K562 (cell line): Measurements from ENCODE around the gene CELSR1. TPM values are rescaled to one million over a fixed set of nuclear protein-coding genes. Genes with fewer than 3 reads are reported as not detected.
A peak's percentile ranks its signal among the peaks of the same experiment; 100 is the strongest.

Source experiments
- ATAC-seq: fragments of 200-7000 bp; cut with Tn5 transposase; 3 replicates; pipeline ENCODE4 v1.9.1; 2020; ENCODE audit warnings: moderate library complexity
- BruUV-seq: library from RNA; stranded (reverse); fragments of 400-500 nt; replicated peaks from 2 replicates; lab custom pipeline; 2021; lab: Mats Ljungman, UMichigan
- CTCF ChIA-PET: fragments of 300-600 bp; formaldehyde crosslinking; extraction: SDS; loops from one replicate; lab custom pipeline; 2021; ENCODE audit warnings: low intra/inter-chr PET ratio; lab: Yijun Ruan, JAX
- POLR2A ChIA-PET: fragments of 300-600, 350-650 bp; sonication (Branson Sonifier 250); formaldehyde crosslinking; extraction: SDS; loops from one replicate; lab custom pipeline; 2021; ENCODE audit warnings: antibody characterized with exemption, inconsistent platforms; lab: Yijun Ruan, JAX
- DNase-seq, 4 experiments: peaks; one replicate each; pipeline versions ENCODE4 v3.0.0 to v3.0.0-alpha.2; 2011 to 2018; ENCODE audit warnings: low spot score in 3 of 4, mixed read lengths in 3 of 4; ENCODE audit errors: extremely low read depth in 1 of 4
- FAIRE-seq: peaks from 2 replicates; lab custom pipeline; 2011; peaks lifted over from hg19 to GRCh38; lab: Jason Lieb, UNC
- H2AFZ ChIP-seq: 2 replicates; pipeline ENCODE4 v1.6.0; 2011; ENCODE audit warnings: low read depth, low read length, control low read depth, inconsistent platforms
- H3K27ac ChIP-seq: fragments of 200-600 bp; 3 replicates; pipeline ENCODE4 v1.8.0; 2011; ENCODE audit warnings: low read depth, mild to moderate bottlenecking, control low read depth, inconsistent platforms, low read length, moderate library complexity, mixed read lengths; ENCODE audit errors: extremely low read depth
- H3K27me3 ChIP-seq, 2 experiments: fragments of 300-600 bp in 1 of 2; 2 replicates in 1 of 2; 3 replicates in 1 of 2; pipeline versions ENCODE4 v1.6.0 to v1.8.0; 2011; ENCODE audit warnings: inconsistent platforms in 2 of 2, low read length in 2 of 2, mild to moderate bottlenecking in 1 of 2, mixed read lengths in 1 of 2, moderate library complexity in 1 of 2; ENCODE audit not compliant: control insufficient read depth in 2 of 2, insufficient read depth in 2 of 2
- H3K36me3 ChIP-seq: fragments of 300-600 bp; 3 replicates; pipeline ENCODE4 v1.8.0; 2011; ENCODE audit warnings: mild to moderate bottlenecking, low read length, inconsistent platforms; ENCODE audit not compliant: control insufficient read depth, insufficient read depth
- H3K4me1 ChIP-seq, 2 experiments: fragments of 200-600 bp in 1 of 2; replicated peaks in 1 of 2; 2 replicates in 1 of 2; 3 replicates in 1 of 2; pipeline versions ENCODE4 v1.5.1 to v1.8.0; 2011; ENCODE audit warnings: inconsistent platforms in 2 of 2, low read length in 2 of 2, mild to moderate bottlenecking in 1 of 2, mixed read lengths in 1 of 2, moderate library complexity in 1 of 2; ENCODE audit not compliant: control insufficient read depth in 2 of 2, insufficient read depth in 2 of 2
- H3K4me2 ChIP-seq: 2 replicates; pipeline ENCODE4 v1.6.1; 2011; ENCODE audit warnings: low read length, control low read depth, inconsistent platforms, mixed read lengths; ENCODE audit not compliant: insufficient read depth
- H3K4me3 ChIP-seq: fragments of 200-600 bp; sonication (generic), shearing (Covaris generic); 2 replicates; pipeline ENCODE4 v1.5.1; 2016; ENCODE audit warnings: control low read depth, inconsistent platforms
- H3K79me2 ChIP-seq: fragments of 200-600 bp; 3 replicates; pipeline ENCODE4 v1.8.0; 2011; ENCODE audit warnings: low read length, inconsistent platforms; ENCODE audit not compliant: control insufficient read depth, insufficient read depth
- H3K9ac ChIP-seq, 2 experiments: 2 replicates each; pipeline versions ENCODE4 v1.6.0 to v1.6.1; 2011; ENCODE audit warnings: low read depth in 2 of 2, low read length in 2 of 2, control low read depth in 1 of 2, inconsistent platforms in 1 of 2, mild to moderate bottlenecking in 1 of 2, mixed read lengths in 1 of 2; ENCODE audit not compliant: insufficient read depth in 1 of 2
- H3K9me1 ChIP-seq: one replicate; pipeline ENCODE4 v1.6.0; 2011; ENCODE audit warnings: inconsistent platforms, mild to moderate bottlenecking, low read length, moderate library complexity; ENCODE audit not compliant: control insufficient read depth, insufficient read depth
- H3K9me3 ChIP-seq: replicated peaks from 2 replicates; pipeline ENCODE4 v1.5.1; 2011; ENCODE audit warnings: low read depth, low read length, inconsistent platforms; ENCODE audit not compliant: control insufficient read depth, insufficient read depth
- H4K20me1 ChIP-seq: replicated peaks from 2 replicates; pipeline ENCODE4 v1.6.1; 2011; ENCODE audit warnings: low read length, inconsistent platforms, mixed read lengths; ENCODE audit not compliant: control insufficient read depth, insufficient read depth
- GATA2 ChIP-seq: sonication (generic); formaldehyde crosslinking; IDR thresholded peaks from 2 replicates; pipeline ENCODE4 v1.4.0; 2020; ENCODE audit warnings: mild to moderate bottlenecking, missing genetic modification reagents
- MITF ChIP-seq: IDR thresholded peaks from 2 replicates; pipeline ENCODE4 v1.6.1; 2014; ENCODE audit warnings: antibody characterized with exemption
- SMAD3 ChIP-seq: fragments of 450-650 bp; formaldehyde crosslinking; conservative IDR thresholded peaks from 2 replicates; pipeline ENCODE4 v1.4.0; 2020; ENCODE audit warnings: mild to moderate bottlenecking
- WGBS: fragments of 100-300 bp; shearing (Covaris generic); methylation state at CpG from one replicate; pipeline ENCODE4 v1.1.6; 2016; ENCODE audit warnings: low coverage, mixed read lengths; ENCODE audit not compliant: insufficient coverage; ENCODE audit errors: missing lambda C conversion rate; 5-methylcytosine and 5-hydroxymethylcytosine counted together
- in situ Hi-C: fragments of 300-500 bp; cut with MboI; formaldehyde crosslinking; loops from 4 replicates; pipeline ENCODE4 v1.15.0; 2018; ENCODE audit warnings: inconsistent platforms, mixed read lengths
- intact Hi-C: fragments of 100-400 bp; cut with micrococcal nuclease; formaldehyde crosslinking; loops from 2 replicates; pipeline ENCODE4 v1.14.2; 2022
- polyA plus RNA-seq, 8 experiments: library from polyadenylated mRNA; depleted of rRNA in 4 of 8; stranded (reverse) in 5 of 8; unstranded in 3 of 8; fragments of >200 nt; fragmentation: Nextera tagmentation in 2 of 8; fragmentation: Illumina TruSeq in 1 of 8; extraction: Ambion mirVana in 2 of 8; extraction: Trizol in 1 of 8; gene quantifications; 2 replicates each; pipeline versions ENCODE4 v1.2.1 to v1.2.3, GENCODE V29; 2011 to 2014; ENCODE audit warnings: inconsistent platforms in 1 of 8, missing spikeins in 1 of 8
- total RNA-seq, 7 experiments: library from RNA; depleted of rRNA in 6 of 7; stranded (reverse); fragments of >200 nt in 6 of 7; fragmentation: Illumina TruSeq in 2 of 7; extraction: Trizol in 2 of 7; gene quantifications; 2 replicates each; pipeline versions ENCODE4 v1.2.1 to v1.2.3, GENCODE V29; 2011 to 2021; ENCODE audit warnings: low replicate concordance in 1 of 7
- TF ChIP-seq, protein P1 (sequence below), 2 experiments: IDR thresholded peaks; 2 replicates each; pipeline ENCODE4 v1.6.1; 2011; ENCODE audit warnings: borderline replicate concordance in 1 of 2, control low read depth in 1 of 2, low read depth in 1 of 2, low read length in 1 of 2, mild to moderate bottlenecking in 1 of 2, mixed read lengths in 1 of 2, moderate library complexity in 1 of 2; ENCODE audit not compliant: insufficient read depth in 1 of 2, insufficient read length in 1 of 2, poor library complexity in 1 of 2, severe bottlenecking in 1 of 2; ENCODE audit errors: extremely low read depth in 1 of 2

Gene CELSR1
- total and polyA plus RNA-seq, 9 of the 15 experiments (the other 6 are each of a cell fraction or from before 2014, with no cell fraction given), result under 0.01 to 0.09 TPM; not detected in 7

DNA sequence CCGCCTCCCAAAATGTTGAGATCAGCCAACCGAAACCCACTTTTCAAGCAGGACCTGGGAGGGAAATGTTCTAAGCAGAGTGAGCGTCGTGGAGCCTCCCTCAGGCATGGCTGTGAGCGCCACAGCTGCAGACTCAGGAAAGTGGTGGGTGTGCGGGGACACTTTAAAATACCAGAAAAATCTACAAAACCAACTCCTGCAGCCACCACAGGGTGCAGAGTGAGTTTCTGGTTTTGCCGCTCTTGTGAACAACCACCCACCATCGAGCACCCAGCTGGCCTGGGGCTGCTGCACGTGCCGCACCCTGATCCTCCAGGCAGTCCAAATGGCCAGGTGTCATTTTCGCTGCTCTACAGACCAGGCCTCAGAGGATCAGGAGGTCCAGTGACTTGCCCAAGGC lies 46.9 kb downstream of the CELSR1 start:
- no peaks in the 10 kb centered on the region for H3K36me3 ChIP-seq
- H4K20me1 ChIP-seq, result no peaks in the 10 kb centered on the region
- no peak for FAIRE-seq
- no peaks in the 10 kb centered on the region for H3K79me2 ChIP-seq
- no peak overlapping the region for H3K4me3 ChIP-seq
- no peaks in the 10 kb centered on the region for H3K9me3 ChIP-seq
- CTCF ChIA-PET, result no interaction called here
- BruUV-seq, result no TSS peak
- H2AFZ ChIP-seq, result no peak overlapping the region
- TF ChIP-seq SMAD3 (CRISPR knock-in tag) (no peak), GATA2 (no peak), MITF (no peak)
- TF ChIP-seq, protein P1, sequence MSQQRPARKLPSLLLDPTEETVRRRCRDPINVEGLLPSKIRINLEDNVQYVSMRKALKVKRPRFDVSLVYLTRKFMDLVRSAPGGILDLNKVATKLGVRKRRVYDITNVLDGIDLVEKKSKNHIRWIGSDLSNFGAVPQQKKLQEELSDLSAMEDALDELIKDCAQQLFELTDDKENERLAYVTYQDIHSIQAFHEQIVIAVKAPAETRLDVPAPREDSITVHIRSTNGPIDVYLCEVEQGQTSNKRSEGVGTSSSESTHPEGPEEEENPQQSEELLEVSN (IDR thresholded peaks at IDR 0.05; ENCODE audit: borderline replicate concordance in 1 of 2, extremely low read depth in 1 of 2, insufficient read depth in 1 of 2, insufficient read length in 1 of 2, low read depth in 1 of 2, low read length in 1 of 2, poor library complexity in 1 of 2, severe bottlenecking in 1 of 2), result peak in 1 of 2 experiments; percentile 48
- TF ChIP-seq, all 486 proteins: peak for 1
- H3K9ac ChIP-seq, result no peak overlapping the region
- H3K27ac ChIP-seq, result no peak overlapping the region
- H3K4me2 ChIP-seq, result no peak overlapping the region
- H3K4me1 ChIP-seq, result peaks cover 0 to 4% of the 10 kb centered on the region in 2 experiments; a peak in 3 of 5 replicates
- in situ Hi-C loops (no loop called here), intact Hi-C loops (no loop called here)
- POLR2A ChIA-PET, result no interaction called here
- H3K27me3 ChIP-seq, result peaks cover 6 to 28% of the 10 kb centered on the region in 2 experiments; a peak in 3 of 5 replicates
- DNase-seq, result no peak
- H3K9me1 ChIP-seq, result no peaks in the 10 kb centered on the region
- no peak for ATAC-seq
- 5% methylated on average over 6 of the region's 11 CpGs for WGBS
